H1 (cell line): ENCODE data around the gene FMN2. TPM values are rescaled to one million over a fixed set of nuclear protein-coding genes. Genes with fewer than 3 reads are reported as not detected.

Source experiments
- CTCF ChIA-PET: fragments of 300-600 bp; sonication (Branson Sonifier 250); formaldehyde crosslinking; loops from one replicate; lab custom pipeline; 2021; ENCODE audit not compliant: partially characterized antibody; lab: Charles Lee
- POLR2A ChIA-PET: fragments of 300-600 bp; sonication (Branson Sonifier 250); formaldehyde crosslinking; loops from one replicate; lab custom pipeline; 2021; ENCODE audit warnings: inconsistent platforms; ENCODE audit not compliant: partially characterized antibody; lab: Charles Lee
- DNase-seq, 2 experiments: peaks; one replicate each; pipeline versions ENCODE4 v3.0.0 to v3.0.0-alpha.2; 2010 to 2022; ENCODE audit warnings: low spot score in 2 of 2, low read depth in 1 of 2, mixed read lengths in 1 of 2
- FAIRE-seq: peaks from 2 replicates; lab custom pipeline; 2011; peaks lifted over from hg19 to GRCh38; lab: Jason Lieb, UNC
- H2AFZ ChIP-seq: 2 replicates; pipeline ENCODE4 v1.8.1; 2012; ENCODE audit warnings: low read length, inconsistent platforms
- H2AK5ac ChIP-seq: 2 replicates; pipeline ENCODE4 v1.6.1; 2013; ENCODE audit warnings: low read depth, low read length
- H2BK120ac ChIP-seq: replicated peaks from 2 replicates; pipeline ENCODE3; 2013; ENCODE audit warnings: low read depth, low read length, inconsistent platforms
- H2BK12ac ChIP-seq: 2 replicates; pipeline ENCODE4 v1.6.1; 2013; ENCODE audit warnings: low read depth, low read length
- H2BK15ac ChIP-seq: 2 replicates; pipeline ENCODE4 v1.6.1; 2013; ENCODE audit warnings: low read length
- H2BK20ac ChIP-seq: 2 replicates; pipeline ENCODE4 v1.6.1; 2013; ENCODE audit warnings: low read length
- H2BK5ac ChIP-seq: 2 replicates; pipeline ENCODE4 v1.6.1; 2013; ENCODE audit warnings: low read depth, low read length
- H3K14ac ChIP-seq: 2 replicates; pipeline ENCODE4 v1.6.1; 2013; ENCODE audit warnings: inconsistent platforms; ENCODE audit not compliant: insufficient read length
- H3K18ac ChIP-seq: 2 replicates; pipeline ENCODE4 v1.6.1; 2013; ENCODE audit warnings: low read length; ENCODE audit errors: extremely low read depth
- H3K23ac ChIP-seq: 2 replicates; pipeline ENCODE4 v1.6.1; 2013; ENCODE audit warnings: inconsistent platforms; ENCODE audit not compliant: insufficient read length
- H3K23me2 ChIP-seq: 2 replicates; pipeline ENCODE4 v1.6.1; 2013; ENCODE audit warnings: low read depth, low read length
- H3K27ac ChIP-seq: 2 replicates; pipeline ENCODE4 v1.6.1; 2011; ENCODE audit warnings: low read depth, low read length, inconsistent platforms
- H3K27me3 ChIP-seq, 4 experiments: replicated peaks in 1 of 4; 1 replicate in 1 of 4; 2 replicates in 3 of 4; pipeline versions ENCODE4 v1.6.1 to v1.8.1; 2011 to 2013; ENCODE audit warnings: low read length in 3 of 4, mild to moderate bottlenecking in 3 of 4, inconsistent platforms in 2 of 4, mixed read lengths in 2 of 4, moderate library complexity in 1 of 4; ENCODE audit not compliant: control insufficient read depth in 3 of 4, insufficient read depth in 3 of 4; ENCODE audit errors: extremely low read depth in 1 of 4
- H3K36me3 ChIP-seq, 4 experiments: 2 replicates each; pipeline versions ENCODE4 v1.6.1 to v1.8.1; 2011 to 2013; ENCODE audit warnings: mild to moderate bottlenecking in 4 of 4, low read length in 3 of 4, moderate library complexity in 2 of 4, control low read depth in 1 of 4, inconsistent platforms in 1 of 4; ENCODE audit not compliant: insufficient read depth in 4 of 4, control insufficient read depth in 2 of 4
- H3K4ac ChIP-seq: replicated peaks from 2 replicates; pipeline ENCODE3; 2013; ENCODE audit warnings: low read length, low read depth, mixed read lengths, inconsistent platforms; ENCODE audit not compliant: insufficient read length
- H3K4me1 ChIP-seq, 4 experiments: replicated peaks in 1 of 4; 1 replicate in 1 of 4; 2 replicates in 3 of 4; pipeline versions ENCODE4 v1.6.1 to v1.8.1; 2011 to 2013; ENCODE audit warnings: low read length in 3 of 4, inconsistent platforms in 2 of 4, mixed read lengths in 1 of 4; ENCODE audit not compliant: insufficient read depth in 4 of 4, control insufficient read depth in 3 of 4
- H3K4me2 ChIP-seq, 2 experiments: 2 replicates each; pipeline versions ENCODE4 v1.6.1 to v1.8.1; 2011 to 2013; ENCODE audit warnings: low read depth in 2 of 2, low read length in 2 of 2, control low read depth in 1 of 2, inconsistent platforms in 1 of 2, mild to moderate bottlenecking in 1 of 2; ENCODE audit not compliant: insufficient read depth in 1 of 2
- H3K4me3 ChIP-seq, 4 experiments: fragments of 200-600, 300-600 bp in 1 of 4; sonication (generic), shearing (Covaris generic), sonication (Bioruptor Twin) in 1 of 4; 2 replicates each; pipeline versions ENCODE4 v1.5.1 to v1.8.1; 2011 to 2016; ENCODE audit warnings: low read length in 4 of 4, low read depth in 3 of 4, control low read depth in 2 of 4, inconsistent platforms in 2 of 4, mild to moderate bottlenecking in 2 of 4, mixed read lengths in 1 of 4, moderate library complexity in 1 of 4; ENCODE audit not compliant: insufficient read depth in 2 of 4; ENCODE audit errors: extremely low read depth in 1 of 4
- H3K56ac ChIP-seq: replicated peaks from 2 replicates; pipeline ENCODE3; 2013; ENCODE audit warnings: low read depth, mild to moderate bottlenecking, mixed read lengths, low read length, inconsistent platforms; ENCODE audit not compliant: insufficient read length
- H3K79me1 ChIP-seq: 2 replicates; pipeline ENCODE4 v1.6.1; 2013; ENCODE audit warnings: low read depth, low read length, control low read depth
- H3K79me2 ChIP-seq, 2 experiments: 2 replicates each; pipeline versions ENCODE4 v1.6.1 to v1.8.1; 2012 to 2013; ENCODE audit warnings: low read length in 2 of 2, mild to moderate bottlenecking in 2 of 2, inconsistent platforms in 1 of 2; ENCODE audit not compliant: insufficient read depth in 2 of 2, control insufficient read depth in 1 of 2
- H3K9ac ChIP-seq, 4 experiments: replicated peaks in 1 of 4; 1 replicate in 1 of 4; 2 replicates in 3 of 4; pipeline versions ENCODE4 v1.6.1 to v1.8.1; 2011 to 2013; ENCODE audit warnings: low read depth in 3 of 4, low read length in 3 of 4, control low read depth in 2 of 4, mild to moderate bottlenecking in 2 of 4, moderate library complexity in 2 of 4, inconsistent platforms in 1 of 4; ENCODE audit errors: extremely low read depth in 1 of 4
- H3K9me3 ChIP-seq, 2 experiments: 2 replicates each; pipeline versions ENCODE4 v1.6.1 to v1.8.1; 2012 to 2013; ENCODE audit warnings: mild to moderate bottlenecking in 2 of 2, moderate library complexity in 2 of 2, control low read depth in 1 of 2, inconsistent platforms in 1 of 2, low read depth in 1 of 2, low read length in 1 of 2, mixed read lengths in 1 of 2; ENCODE audit not compliant: insufficient read depth in 2 of 2
- H4K20me1 ChIP-seq, 2 experiments: replicated peaks in 1 of 2; 2 replicates each; pipeline versions ENCODE3 to v1.8.1; 2011 to 2013; ENCODE audit warnings: inconsistent platforms in 2 of 2, low read length in 2 of 2, mild to moderate bottlenecking in 1 of 2; ENCODE audit not compliant: insufficient read depth in 2 of 2, control insufficient read depth in 1 of 2
- H4K5ac ChIP-seq: 2 replicates; pipeline ENCODE4 v1.6.1; 2013; ENCODE audit warnings: low read length, low read depth, mixed read lengths, inconsistent platforms; ENCODE audit not compliant: insufficient read length
- H4K8ac ChIP-seq: 2 replicates; pipeline ENCODE4 v1.8.0; 2013; ENCODE audit warnings: mild to moderate bottlenecking, moderate library complexity, low read length, inconsistent platforms; ENCODE audit not compliant: insufficient read depth; ENCODE audit errors: extremely low read depth
- H4K91ac ChIP-seq: replicated peaks from 2 replicates; pipeline ENCODE3; 2013; ENCODE audit warnings: low read length, mixed read lengths, inconsistent platforms; ENCODE audit not compliant: insufficient read length
- ASH2L ChIP-seq: fragments of 200-600, 300-600 bp; sonication (generic); IDR thresholded peaks from one replicate; pipeline ENCODE4 v1.7.1; 2017; ENCODE audit warnings: low read length
- BACH1 ChIP-seq: IDR thresholded peaks from 2 replicates; pipeline ENCODE4 v1.6.1; 2012; ENCODE audit warnings: low read length, improper control_type of control experiment
- BRCA1 ChIP-seq: IDR thresholded peaks from 2 replicates; pipeline ENCODE4 v1.6.1; 2012; ENCODE audit warnings: low read depth, low read length, improper control_type of control experiment
- CBX5 ChIP-seq: fragments of 300-800, 300-1000 bp; sonication (generic); IDR thresholded peaks from 2 replicates; pipeline ENCODE4 v1.7.1; 2016; ENCODE audit warnings: antibody characterized with exemption, low read length, low read depth
- EGR1 ChIP-seq: IDR thresholded peaks from 2 replicates; pipeline ENCODE4 v1.6.1; 2011; ENCODE audit warnings: low read depth, low read length, borderline replicate concordance
- EZH2 ChIP-seq: fragments of 200-600 bp; sonication (generic); IDR thresholded peaks from 2 replicates; pipeline ENCODE4 v1.7.1; 2012; ENCODE audit warnings: low read depth, mild to moderate bottlenecking, moderate library complexity, low read length, inconsistent platforms; ENCODE audit not compliant: severe bottlenecking
- HDAC6 ChIP-seq: IDR thresholded peaks from one replicate; pipeline ENCODE4 v1.7.1; 2012; ENCODE audit warnings: low read depth, mild to moderate bottlenecking, inconsistent platforms, low read length, moderate library complexity
- POLR2A ChIP-seq, 2 experiments: IDR thresholded peaks; 1 replicate in 1 of 2; 2 replicates in 1 of 2; pipeline ENCODE4 v1.6.1; 2011; ENCODE audit warnings: low read depth in 2 of 2, low read length in 2 of 2, mild to moderate bottlenecking in 2 of 2; ENCODE audit errors: control extremely low read depth in 1 of 2
- RXRA ChIP-seq: IDR thresholded peaks from 2 replicates; pipeline ENCODE4 v1.6.1; 2011; ENCODE audit warnings: low read depth, mild to moderate bottlenecking, low read length, moderate library complexity; ENCODE audit not compliant: insufficient read depth
- SAP30 ChIP-seq: fragments of 300-600 bp; sonication (generic); IDR thresholded peaks from 2 replicates; pipeline ENCODE4 v1.7.1; 2012; ENCODE audit warnings: low read length, moderate library complexity, mild to moderate bottlenecking, inconsistent platforms; ENCODE audit not compliant: insufficient read depth, insufficient replicate concordance
- SIRT6 ChIP-seq: IDR thresholded peaks from one replicate; pipeline ENCODE4 v1.7.1; 2012; ENCODE audit warnings: low read length, inconsistent platforms
- TAF7 ChIP-seq: optimal IDR thresholded peaks from 2 replicates; pipeline ENCODE3; 2011; ENCODE audit warnings: low read depth, mild to moderate bottlenecking, inconsistent platforms, low read length, moderate library complexity, borderline replicate concordance
- USF2 ChIP-seq: IDR thresholded peaks from 2 replicates; pipeline ENCODE4 v1.6.1; 2011; ENCODE audit warnings: low read length, improper control_type of control experiment
- WGBS, 2 experiments: shearing (Covaris generic) in 1 of 2; methylation state at CpG; one replicate each; pipeline versions ENCODE4 v1.1.6 to v1.1.7; 2013 to 2015; ENCODE audit warnings: low lambda C conversion rate in 2 of 2, mixed read lengths in 2 of 2, inconsistent platforms in 1 of 2, low coverage in 1 of 2, missing lambda C conversion rate in 1 of 2; ENCODE audit not compliant: insufficient replicate concordance in 2 of 2, insufficient coverage in 1 of 2, insufficient read length in 1 of 2; ENCODE audit errors: extremely low coverage in 1 of 2, missing lambda C conversion rate in 1 of 2; 5-methylcytosine and 5-hydroxymethylcytosine counted together
- polyA plus RNA-seq, 7 experiments: library from polyadenylated mRNA; depleted of rRNA in 3 of 7; stranded (reverse) in 5 of 7; unstranded in 2 of 7; fragments of >200 nt in 5 of 7; fragments of 200-250 nt in 2 of 7; gene quantifications; 1 replicate in 5 of 7; 2 replicates in 1 of 7; 4 replicates in 1 of 7; pipeline versions ENCODE4 v1.2.1 to v1.2.3, GENCODE V29; 2011 to 2013; ENCODE audit warnings: missing spikeins in 2 of 7, mixed read lengths in 2 of 7
- total RNA-seq: library from RNA; stranded (reverse); fragmentation: NEBNext Ultra II Directional; extraction: Animal tissue kit (Norgen Biotek cat#: 25700); gene quantifications from 2 replicates; pipeline ENCODE4 v1.2.1, GENCODE V29; 2021

FMN2 gene
- total and polyA plus RNA-seq, 2 of the 8 experiments (the other 6 are each of a cell fraction or from before 2014, with no cell fraction given) = 0.83 to 2.0 TPM

- H2BK20ac ChIP-seq = no peak overlapping the region
- no peaks in the 10 kb centered on the region for H3K27me3 ChIP-seq
- H4K20me1 ChIP-seq = no peaks in the 10 kb centered on the region
- ChIA-PET CTCF (interaction anchor here (1.0 to 1.3 kb wide), 4 partner anchors 10 to 353 kb away, joined by 3 to 5 read pairs (median 3); no protein-coding TSS in a partner anchor), POLR2A (no interaction called here)
- H3K4me3 ChIP-seq = no peak overlapping the region
- no peak overlapping the region for H4K91ac ChIP-seq
- no peak overlapping the region for H3K18ac ChIP-seq
- H2BK5ac ChIP-seq = no peak overlapping the region
- no peaks in the 10 kb centered on the region for H3K79me2 ChIP-seq
- no peak for FAIRE-seq
- no peak overlapping the region for H2BK15ac ChIP-seq
- H3K14ac ChIP-seq = no peak overlapping the region
- H3K23me2 ChIP-seq = no peaks in the 10 kb centered on the region
- H2AFZ ChIP-seq = no peak overlapping the region
- WGBS, 2 experiments = 90% methylated on average over 4 of the region's 4 CpGs; no CpG with 5 or more reads in 1 of the 2 experiments
- no peak overlapping the region for H2BK12ac ChIP-seq
- no peaks in the 10 kb centered on the region for H3K79me1 ChIP-seq
- no peak overlapping the region for H3K56ac ChIP-seq
- no peaks in the 10 kb centered on the region for H3K36me3 ChIP-seq
- H2BK120ac ChIP-seq = no peak overlapping the region
- no peak overlapping the region for H3K27ac ChIP-seq
- no peak overlapping the region for H4K5ac ChIP-seq
- no peak overlapping the region for H4K8ac ChIP-seq
- H3K4ac ChIP-seq = no peak overlapping the region
- H2AK5ac ChIP-seq = no peak overlapping the region
- TF ChIP-seq EGR1 = no peak
- no peak for TF ChIP-seq USF2
- no peak for TF ChIP-seq CBX5
- no peak for TF ChIP-seq SAP30
- no peak for TF ChIP-seq EZH2
- no peak for TF ChIP-seq SIRT6
- TF ChIP-seq ASH2L = no peak
- TF ChIP-seq POLR2A (IDR thresholded peaks at IDR 0.05; ENCODE audit: control extremely low read depth in 1 of 2, low read depth in 2 of 2, low read length in 2 of 2) = no peak
- no peak for TF ChIP-seq BACH1
- no peak for TF ChIP-seq HDAC6
- TF ChIP-seq RXRA = no peak
- TF ChIP-seq BRCA1 = no peak
- TF ChIP-seq TAF7 = no peak
- no peak overlapping the region for H3K4me2 ChIP-seq
- H3K23ac ChIP-seq = no peak overlapping the region
- no peaks in the 10 kb centered on the region for H3K4me1 ChIP-seq
- H3K9me3 ChIP-seq = no peaks in the 10 kb centered on the region
- no peak overlapping the region for H3K9ac ChIP-seq
- no peak for DNase-seq
These were observed 411.4 kb downstream of the FMN2 start for GRCh38 chr1:240503036-240503435.
